ENCODE results near the gene AADAC. TPM values are rescaled to one million over a fixed set of nuclear protein-coding genes. Genes with fewer than 3 reads are reported as not detected.
A peak's percentile ranks its signal among the peaks of the same experiment; 100 is the strongest.

Gene AADAC
- total and polyA plus RNA-seq, 2 of the 13 experiments (the other 11 are each of a cell fraction or from before 2014, with no cell fraction given) = 0.87 to 1.5 TPM

GRCh38 chr3:151816091-151816604 is 2.2 kb downstream of the AADAC start (continued):
- TF ChIP-seq ASH2L (IDR thresholded peaks at IDR 0.05; ENCODE audit: insufficient read length, low read depth, low read length) (peak; percentile 97), DPF2 (CRISPR knock-in tag; IDR thresholded peaks at IDR 0.05; ENCODE audit: borderline replicate concordance, low read depth) (peak; percentile 55; the same call in 1 of the 2 replicates), AHDC1 (CRISPR knock-in tag; IDR thresholded peaks at IDR 0.05; ENCODE audit: borderline replicate concordance) (peak; percentile 71; the same call in 1 of the 2 replicates), HNRNPLL (IDR thresholded peaks at IDR 0.05; ENCODE audit: low read depth, low read length, poor library complexity, severe bottlenecking) (no peak), NFE2L1 (CRISPR knock-in tag; IDR thresholded peaks at IDR 0.05; ENCODE audit: borderline replicate concordance) (no peak), ZMYM2 (CRISPR knock-in tag; IDR thresholded peaks at IDR 0.05) (no peak), ZNF710 (CRISPR knock-in tag; IDR thresholded peaks at IDR 0.05; ENCODE audit: borderline replicate concordance) (peak; percentile 90; the same call in 1 of the 2 replicates), ZBTB25 (CRISPR knock-in tag; IDR thresholded peaks at IDR 0.05) (peak; percentile 16; the same call in 1 of the 2 replicates), POLR2A (IDR thresholded peaks at IDR 0.05; ENCODE audit: insufficient read depth in 1 of 2, low read depth in 2 of 2, low read length in 2 of 2) (no peak), THRA (CRISPR knock-in tag; IDR thresholded peaks at IDR 0.05; ENCODE audit: borderline replicate concordance) (0 out of 2 replicates have a peak, but pooled peaks have one; percentile 43), KDM6A (CRISPR knock-in tag; IDR thresholded peaks at IDR 0.05; ENCODE audit: low read depth) (peak; percentile 48), ZNF746 (CRISPR knock-in tag; IDR thresholded peaks at IDR 0.05) (no peak), STAT6 (CRISPR knock-in tag; IDR thresholded peaks at IDR 0.05; ENCODE audit: borderline replicate concordance) (0 out of 2 replicates have a peak, but pooled peaks have one; percentile 53), DNMT3B (CRISPR knock-in tag; conservative IDR thresholded peaks at IDR 0.05) (no peak), CHD4 (IDR thresholded peaks at IDR 0.05; ENCODE audit: borderline replicate concordance, low read length) (no peak)
